Stimulated activated CD4-positive, alpha-beta T cell treated with anti-CD3 and anti-CD28 coated beads, Interleukin-12 subunit alpha, Interleukin-12 subunit beta, amount 100 ng/mL, for 24 hours (primary cell): ENCODE measurements around the gene COL15A1.

Experiments used
- DNase-seq, 2 experiments: peaks; one replicate each; pipeline ENCODE4 v3.0.0-alpha.2; 2020; ENCODE audit warnings: low read depth in 2 of 2

Gene COL15A1

DNA sequence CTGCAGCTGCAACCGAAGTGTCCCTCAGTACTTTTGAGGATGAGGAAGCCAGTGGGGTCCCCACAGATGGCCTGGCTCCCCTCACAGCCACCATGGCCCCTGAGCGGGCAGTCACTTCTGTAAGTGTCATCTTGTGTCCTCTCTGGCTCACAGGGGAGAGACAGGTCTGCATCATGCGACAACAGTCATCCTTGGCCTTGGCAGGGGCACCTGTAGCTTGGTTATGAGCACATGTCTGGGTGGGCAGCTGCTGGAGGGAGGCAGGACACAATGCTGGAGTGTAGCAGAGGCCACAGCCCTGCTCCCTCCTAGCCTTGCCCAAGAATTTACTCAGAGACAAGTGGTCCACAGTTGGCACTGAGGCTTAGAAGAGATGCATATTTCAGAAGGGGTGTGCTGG is 71.7 kb downstream of the COL15A1 start:
- DNase-seq, result no peak

DNA sequence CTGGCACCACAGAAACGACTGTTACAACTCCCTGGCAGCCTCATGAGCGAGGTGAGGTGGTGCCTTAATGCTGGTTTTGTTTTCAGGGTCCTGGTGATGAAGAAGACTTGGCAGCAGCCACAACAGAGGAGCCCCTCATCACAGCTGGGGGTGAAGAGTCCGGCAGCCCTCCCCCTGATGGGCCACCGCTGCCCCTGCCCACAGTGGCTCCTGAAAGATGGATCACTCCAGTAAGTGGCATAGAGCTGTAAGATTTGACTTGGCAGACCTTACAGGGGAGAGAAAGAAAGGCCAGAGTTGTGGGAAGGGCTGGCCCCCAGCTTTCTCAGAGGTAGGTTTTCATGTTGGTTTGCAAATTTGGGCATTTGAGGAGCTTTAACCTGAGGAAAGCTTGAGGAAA is 72.2 kb downstream of the COL15A1 start:
- DNase-seq, result no peak

DNA sequence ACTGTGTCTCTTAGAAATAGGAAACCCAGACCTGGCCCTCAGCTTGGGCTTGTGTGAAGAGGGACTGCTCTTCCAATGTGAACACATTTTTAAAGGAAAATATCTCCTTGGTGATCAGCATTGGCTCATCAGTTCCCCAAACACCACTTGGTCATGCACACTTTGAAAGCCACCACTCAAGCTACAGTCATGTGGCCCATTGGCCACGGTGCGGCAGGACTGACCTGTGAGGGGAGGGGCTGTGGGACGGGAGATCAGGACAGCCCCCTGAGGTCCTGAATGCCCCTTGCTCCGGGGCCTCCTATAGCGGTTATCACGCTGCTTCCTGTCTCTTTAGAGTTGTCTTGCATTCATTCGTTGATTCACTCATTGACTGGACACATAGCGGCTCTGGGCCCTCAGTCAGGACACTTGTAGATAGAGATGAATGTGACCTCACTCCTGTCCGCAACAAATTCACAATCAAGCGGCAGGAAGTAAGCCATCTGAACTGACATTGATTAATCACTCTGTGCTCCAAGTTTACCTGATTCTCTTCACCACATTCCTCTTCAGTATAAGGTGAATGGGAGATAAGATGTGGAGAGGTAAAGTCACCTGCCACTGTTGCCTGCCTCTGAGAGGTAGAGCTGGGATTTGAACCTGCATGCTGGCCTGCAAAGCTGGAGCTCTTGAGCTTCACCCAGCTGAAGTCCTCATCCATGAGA is 73.1 kb downstream of the COL15A1 start:
- DNase-seq, result no peak

DNA sequence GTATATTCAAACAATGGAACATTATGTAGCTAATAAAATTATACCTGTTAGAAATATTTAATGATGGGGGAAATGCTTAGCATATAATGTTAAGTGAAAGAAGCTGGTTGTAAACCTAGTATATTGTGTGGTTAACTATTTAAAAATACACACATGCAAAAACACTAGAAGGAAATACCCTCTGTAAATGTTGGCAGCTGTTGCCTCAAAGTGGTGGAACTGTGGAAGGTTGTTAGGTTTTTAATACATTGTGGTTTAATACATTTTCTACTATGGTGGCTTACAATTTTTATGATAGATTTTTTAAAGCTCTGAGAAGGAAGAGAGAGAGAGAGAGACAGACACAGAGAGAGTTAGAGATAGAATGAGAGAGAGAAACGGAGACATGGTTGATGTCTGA is 74.9 kb downstream of the COL15A1 start:
- no peak for DNase-seq

DNA sequence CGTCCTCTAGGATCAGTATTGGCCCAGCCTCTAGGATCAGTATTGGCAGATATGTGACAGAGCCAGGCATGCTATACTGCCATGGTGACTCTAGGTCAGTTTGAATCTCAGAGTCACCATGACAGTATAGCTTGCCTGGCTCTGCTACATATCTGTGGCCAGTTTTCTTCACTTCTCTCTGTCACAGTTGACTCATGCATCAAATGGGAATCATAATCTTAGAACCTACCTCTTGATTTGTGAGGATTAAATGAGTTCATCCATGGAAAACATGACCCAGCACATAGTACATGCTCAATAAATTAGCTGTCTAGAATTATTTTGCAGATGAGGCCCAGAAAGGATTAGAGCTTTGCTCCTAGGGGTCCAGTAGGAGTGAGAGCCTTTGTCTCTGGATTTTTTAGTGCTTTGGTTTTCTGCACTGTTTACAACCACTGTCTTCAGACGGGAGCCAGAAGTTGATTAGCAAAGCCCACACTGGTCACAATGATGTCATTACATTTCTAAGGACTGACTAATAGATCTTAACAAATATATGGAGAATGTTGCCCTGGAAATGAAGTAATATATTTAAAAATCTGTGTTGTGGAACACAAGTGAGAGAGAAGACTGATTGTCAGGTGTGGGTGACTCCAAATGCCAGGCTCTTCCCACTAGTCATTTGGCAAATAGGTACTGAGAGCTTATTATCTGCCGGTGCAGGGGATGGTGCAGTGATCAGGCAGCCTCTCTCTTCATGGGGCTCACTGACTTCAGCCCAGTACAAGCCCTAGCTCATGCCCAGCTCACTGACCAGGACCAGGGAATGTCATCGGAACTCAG is 76.0 kb downstream of the COL15A1 start:
- DNase-seq, result no peak

DNA sequence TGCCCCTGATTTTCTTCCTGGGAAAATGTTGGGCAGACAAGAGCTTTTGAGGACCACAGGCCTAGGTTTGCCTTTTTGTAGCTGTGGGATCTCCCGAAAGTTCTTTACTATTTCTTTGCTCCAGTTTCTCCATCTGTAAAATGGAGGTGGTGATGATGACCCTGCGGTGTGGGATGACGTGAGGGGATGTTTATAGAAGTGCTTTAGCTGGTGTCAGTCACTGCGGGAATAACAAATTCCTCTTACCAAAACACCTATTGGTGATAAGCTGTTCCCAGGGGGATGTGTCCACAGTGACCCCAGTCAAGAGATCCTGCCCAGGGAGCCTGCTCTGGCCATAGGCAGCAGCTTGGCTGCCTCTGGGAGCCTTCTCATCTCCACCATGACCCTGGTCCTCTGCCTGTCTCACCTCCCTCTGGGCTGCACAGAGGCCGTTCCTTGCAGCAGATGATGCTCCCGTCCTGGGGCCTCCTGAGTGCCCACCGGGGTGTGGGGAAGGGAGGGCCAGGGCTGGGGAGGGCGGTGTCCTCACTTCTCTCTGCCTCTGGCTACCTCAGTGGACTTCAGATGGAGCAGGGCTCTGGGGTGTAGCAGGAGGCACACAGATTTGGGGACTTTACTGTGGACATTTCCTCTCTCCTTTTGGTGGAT is 77.2 kb downstream of the COL15A1 start:
- DNase-seq, result no peak

DNA sequence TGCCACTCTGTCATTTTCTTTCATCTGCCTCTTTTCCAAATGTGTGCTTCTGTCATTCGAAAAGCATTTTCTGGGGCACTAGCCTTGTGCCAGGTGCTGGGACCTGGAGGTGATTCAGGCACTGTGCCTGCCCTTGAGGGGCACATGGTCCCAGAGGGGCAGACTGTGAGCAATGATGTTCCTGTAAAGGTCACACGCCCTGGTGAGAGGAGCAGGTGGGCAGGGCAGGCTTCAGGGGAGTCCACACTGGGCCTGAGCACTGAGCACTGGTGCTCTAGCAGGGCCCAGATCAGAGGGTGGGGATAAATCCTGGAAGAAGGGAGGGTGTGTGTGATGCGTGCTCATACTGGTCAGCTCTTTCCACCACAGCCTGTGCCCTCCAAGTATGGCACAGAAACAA is 77.8 kb downstream of the COL15A1 start:
- no peak for DNase-seq

DNA sequence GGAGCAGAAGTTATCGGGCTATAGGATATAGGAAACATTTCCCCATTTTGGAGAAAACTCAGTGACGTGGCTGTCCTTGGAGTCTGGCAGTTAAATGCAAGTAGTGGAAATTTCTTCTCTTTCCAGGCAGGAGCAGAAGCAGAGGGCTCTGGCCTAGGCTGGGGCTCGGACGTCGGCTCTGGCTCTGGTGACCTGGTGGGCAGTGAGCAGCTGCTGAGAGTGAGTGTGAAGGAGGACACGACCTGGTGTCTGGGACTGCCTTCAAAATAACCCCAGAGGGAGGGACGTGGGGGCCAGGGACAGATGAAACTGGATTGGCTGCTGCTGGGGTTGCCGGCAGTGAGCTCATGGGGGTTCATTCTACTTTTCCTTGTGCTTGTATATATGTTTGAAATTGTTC is 79.5 kb downstream of the COL15A1 start:
- no peak for DNase-seq

DNA sequence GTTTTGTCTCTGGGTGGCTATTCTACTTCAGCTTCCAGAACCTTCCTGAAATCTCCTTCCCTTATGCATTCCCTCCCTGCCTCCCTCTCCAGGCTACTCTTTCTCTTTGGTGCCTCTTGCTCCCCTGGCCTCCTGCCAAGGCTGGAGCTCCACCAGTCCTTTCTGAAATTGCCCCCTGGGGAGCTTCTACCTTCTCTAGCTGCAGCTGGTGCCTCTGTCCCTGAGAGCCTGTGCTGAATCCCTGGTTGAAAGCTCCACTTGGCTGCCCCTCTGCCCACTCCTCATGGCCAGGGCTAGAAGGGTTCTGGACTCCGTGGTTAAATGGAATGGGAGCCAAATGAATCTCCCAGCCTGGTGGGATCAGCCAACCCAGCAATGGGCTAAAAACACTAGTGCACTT is 80.1 kb downstream of the COL15A1 start:
- no peak for DNase-seq

DNA sequence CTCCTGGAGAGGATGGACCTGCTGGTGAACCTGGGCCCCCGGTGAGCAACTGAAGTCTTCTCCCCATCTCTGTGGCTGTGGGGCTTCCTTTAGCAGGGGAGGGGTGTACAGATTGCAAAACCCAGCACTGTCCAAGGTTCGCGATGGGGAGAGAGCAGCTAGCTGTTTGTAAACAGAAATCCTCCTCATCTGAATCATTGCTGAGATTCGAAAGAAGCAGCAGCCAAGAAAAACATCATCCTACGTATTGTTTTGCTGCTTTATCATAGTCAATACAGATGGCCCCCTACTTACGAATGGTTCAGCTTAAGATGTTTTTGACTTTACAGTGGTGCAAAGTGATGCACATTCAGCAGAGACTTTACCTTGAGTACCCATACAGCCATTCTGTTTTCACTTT is 81.3 kb downstream of the COL15A1 start:
- no peak for DNase-seq

DNA sequence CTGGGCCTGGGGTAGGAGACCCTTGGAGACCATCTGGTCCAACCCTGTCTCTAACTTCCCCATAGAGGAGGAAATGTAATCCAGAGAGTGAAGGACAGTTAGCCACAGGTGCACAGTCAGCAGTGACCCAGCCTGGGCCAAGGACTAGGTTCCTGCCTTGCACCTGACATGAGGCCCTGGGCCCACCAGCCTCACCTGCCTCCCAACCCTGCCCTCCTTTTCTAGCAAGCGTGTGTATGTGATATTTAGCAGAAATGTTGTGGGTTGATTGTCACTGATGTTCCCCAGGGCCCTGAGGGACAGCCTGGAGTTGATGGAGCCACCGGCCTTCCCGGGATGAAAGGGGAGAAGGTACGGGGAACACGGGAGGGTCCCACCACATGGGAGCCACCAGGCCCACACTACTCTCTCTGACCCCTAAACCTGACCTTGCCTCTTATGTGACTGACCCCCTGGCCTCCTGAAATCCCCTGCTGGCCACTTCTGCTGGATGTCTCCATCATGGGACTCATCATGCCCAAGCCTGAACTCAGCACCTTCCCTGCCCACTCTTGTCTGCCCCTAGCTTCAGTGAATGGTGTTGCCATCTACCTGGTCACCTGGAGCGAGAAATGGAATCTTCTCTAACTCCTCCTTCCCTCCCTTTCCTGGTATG is 82.0 kb downstream of the COL15A1 start:
- no peak for DNase-seq

DNA sequence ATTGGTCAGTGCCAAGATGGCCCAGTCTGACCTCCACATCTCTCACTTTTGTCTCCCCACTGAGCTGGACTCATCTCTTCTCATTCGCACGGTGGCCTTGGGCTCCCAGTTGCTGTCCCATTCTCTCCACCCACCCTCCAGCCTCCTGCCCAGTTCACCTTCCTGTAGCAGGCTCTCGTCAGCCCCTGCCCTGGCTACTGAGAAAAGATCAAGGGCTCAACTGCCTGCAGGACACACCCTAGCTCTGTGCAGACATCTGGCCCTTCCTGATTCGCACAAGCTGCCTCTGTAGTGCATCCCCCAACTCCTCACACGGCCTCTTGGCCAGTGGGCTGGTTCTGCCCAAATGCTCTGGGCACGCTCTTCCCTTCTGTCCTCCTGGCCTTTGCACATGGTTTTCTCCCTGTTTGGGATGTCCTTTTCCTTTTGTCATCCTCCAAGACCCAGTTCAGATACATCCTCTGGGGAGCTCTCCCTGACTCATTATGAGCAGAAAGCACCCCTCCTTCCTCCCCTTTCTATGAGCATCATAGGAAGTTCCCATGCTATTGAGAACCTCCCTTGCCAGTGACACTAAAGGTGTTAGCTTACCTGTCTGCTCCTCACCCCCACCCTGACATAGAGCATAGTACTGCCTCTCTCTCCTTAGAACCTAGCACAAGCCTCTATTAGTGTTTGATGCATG is 82.7 kb downstream of the COL15A1 start:
- DNase-seq, result no peak

DNA sequence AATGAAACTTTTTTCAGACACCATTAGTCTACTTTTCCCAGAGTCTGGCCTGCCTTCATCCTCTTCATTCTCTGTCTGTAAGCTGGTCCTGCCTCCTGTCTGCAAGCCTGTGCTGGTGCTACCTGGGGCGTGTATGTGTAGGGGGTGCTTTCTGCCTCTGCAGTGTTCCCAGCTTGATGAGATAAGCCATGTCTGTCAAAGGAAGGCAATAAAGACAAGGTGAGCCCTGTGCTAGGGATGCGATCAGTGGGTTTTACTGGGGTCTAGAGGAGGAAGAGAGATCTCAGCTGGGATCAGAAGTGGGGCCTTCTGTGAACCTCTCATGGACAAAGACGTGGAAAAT is 83.2 kb downstream of the COL15A1 start:
- no peak for DNase-seq

DNA sequence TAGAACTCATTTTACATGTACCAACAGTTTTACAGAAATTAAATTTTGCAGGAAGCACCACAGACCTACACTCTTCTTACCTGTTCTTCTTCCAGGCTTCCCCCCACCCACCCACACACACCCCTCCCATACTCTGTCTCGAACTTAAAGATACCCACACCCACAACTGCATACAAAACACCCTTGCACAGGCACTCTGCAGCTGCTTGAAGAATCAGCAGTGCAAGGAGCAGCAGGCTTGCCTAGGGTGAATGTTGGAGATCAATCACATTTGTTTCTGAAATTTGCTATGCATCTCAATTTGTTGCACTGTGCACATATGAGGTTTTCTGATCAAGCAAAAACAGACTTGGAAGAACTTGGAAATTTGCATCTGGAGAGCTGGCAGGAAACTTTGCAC is 83.7 kb downstream of the COL15A1 start:
- no peak for DNase-seq

DNA sequence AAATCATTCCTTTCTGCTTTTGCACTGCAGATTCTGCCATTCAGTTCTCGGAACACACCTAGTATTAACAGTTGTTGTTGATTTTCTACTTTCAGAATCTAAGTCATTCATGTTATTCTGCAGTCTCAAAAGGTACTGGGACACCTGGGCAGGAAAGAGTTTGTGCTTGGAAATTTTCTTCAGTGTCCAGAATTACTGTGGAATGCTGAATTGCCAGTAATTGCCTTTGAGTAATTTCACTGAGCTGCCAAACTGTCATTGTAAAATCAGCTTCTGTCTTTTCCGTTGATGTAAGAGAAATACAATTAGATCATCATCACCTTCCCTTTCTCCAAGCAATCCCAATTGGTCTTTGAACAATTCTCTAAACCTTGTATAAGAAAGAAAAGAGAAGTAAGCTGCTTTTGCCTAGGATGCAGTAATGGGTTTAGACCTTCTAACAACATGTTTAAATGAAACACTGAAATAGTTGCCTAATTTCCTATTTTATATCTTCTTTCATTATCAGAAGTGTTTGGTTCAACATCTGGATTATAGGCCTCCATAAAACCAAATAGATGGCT is 85.5 kb downstream of the COL15A1 start:
- DNase-seq, result no peak

DNA sequence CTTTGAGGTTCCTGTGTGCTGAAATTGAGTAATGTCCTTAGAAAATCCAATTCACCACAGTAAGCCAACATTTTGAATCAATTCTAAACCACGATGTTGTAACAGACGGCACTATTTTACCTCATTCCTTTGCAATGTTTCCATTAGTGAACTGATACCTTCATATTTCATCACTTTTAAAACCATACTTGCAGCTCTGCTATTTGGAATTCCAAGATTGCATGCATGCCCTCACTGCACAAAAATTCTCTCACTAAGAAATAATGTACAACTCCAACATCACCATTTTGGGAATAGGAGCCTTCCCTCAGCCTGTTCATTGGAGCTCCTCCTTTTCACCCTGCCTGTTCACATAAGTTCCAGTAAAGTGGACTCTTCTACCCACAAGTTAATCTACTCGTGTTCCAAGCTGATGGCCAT is 86.4 kb downstream of the COL15A1 start:
- DNase-seq, result no peak

DNA sequence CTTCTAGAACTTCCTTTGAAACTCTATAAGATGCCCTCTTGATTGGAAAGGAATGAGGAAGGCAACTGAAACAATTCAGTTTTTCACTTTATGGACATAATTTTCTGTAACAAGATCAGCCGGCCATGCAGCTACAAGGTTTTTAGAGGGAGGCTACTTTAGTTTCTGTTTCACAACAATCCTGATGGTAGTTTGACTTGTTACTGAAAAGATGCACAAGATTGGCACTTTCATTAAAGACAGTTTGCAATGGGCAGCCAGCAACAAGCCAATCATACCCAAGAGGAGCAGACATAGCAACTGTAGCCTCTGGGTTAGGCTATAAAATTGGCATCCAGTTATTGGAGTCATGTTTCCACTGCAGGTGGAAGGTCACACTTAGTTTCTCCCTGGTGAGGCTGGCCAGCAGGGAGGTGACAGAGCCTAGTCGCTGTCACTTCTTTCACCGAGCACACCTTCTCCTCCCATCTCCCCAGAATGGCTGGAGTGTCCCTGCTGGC is 87.0 kb downstream of the COL15A1 start:
- DNase-seq, result no peak

DNA sequence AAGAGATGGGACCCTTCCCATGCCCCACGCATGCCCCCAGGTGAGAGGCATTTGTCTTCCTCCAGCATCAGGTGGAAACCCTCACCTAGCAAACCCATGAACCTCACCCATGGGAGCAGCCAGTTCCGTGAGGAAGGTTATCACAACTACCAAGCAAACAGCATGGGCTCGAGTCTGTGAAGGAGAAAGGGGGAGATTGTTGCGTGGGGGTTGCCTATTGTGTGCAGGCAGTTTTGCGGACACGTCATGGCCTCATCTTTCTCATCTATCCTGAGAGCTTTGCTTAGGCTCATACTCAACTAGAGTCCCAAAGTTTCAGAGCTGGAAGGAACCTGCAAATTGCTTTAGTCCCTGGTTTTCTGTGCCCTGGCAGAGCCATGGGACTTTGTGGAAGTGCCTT is 87.6 kb downstream of the COL15A1 start:
- no peak for DNase-seq

DNA sequence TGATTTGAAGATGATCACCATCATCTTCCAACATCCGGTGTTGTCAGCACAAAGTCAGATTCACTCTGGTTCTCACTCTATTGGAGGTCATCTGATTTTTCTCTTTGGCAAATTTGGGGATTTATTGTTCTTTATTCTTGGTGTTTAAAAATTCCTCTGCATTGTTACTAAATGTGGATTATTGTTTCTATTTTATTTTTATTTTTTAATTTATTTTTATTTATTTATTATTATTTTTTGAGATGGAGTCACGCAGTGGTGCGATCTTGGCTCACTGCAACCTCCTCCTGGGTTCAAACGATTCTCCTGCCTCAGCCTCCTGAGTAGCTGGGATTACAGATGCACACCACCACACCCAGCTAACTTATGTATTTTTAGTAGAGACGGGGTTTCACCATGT is 88.3 kb downstream of the COL15A1 start:
- no peak for DNase-seq

DNA sequence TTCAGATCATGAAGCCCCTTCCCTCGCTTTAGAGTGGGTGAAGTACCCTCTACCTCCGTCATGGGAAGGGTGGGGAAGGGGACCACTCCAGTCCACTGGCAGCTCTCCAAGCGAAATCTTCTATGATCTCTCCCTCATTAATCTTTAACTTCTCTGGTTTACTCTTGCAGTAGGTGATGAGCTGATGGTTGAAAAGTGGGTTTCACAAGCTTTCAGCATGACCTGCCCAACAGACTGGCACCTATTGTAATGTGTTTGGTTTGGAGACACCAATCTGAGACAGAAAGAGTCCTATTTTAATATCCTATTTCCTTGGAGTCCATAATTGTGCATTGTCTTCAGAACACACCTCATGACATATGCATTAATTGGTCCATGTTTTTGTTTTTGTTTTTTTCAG is 90.4 kb downstream of the COL15A1 start:
- DNase-seq, result no peak

DNA sequence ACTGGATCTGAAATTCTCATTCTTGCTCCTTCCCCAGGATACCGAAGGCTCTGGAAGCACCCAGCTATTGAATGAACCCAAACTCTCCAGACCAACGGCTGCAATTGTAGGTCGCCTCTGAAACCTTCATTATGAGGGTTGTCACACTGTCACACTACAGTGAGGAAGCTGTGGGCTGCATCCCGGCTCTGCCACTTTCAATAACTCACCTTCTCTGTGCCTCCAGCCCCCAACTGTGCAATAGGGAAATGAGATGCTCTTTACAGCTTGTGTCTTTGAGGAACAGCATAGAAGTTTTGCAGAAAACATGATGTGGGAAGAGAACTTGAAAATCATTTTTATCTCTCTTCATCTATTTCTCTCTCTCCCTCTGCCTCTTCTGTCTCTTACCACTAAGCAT is 91.6 kb downstream of the COL15A1 start:
- no peak for DNase-seq
